Activated CD4-positive, alpha-beta memory T cell treated with anti-CD3 and anti-CD28 coated beads, Interleukin-2, amount 10 ng/mL, durations not matched to agents 7 days and 5 days (primary cell): ENCODE measurements around the gene TRPC4. TPM values are rescaled to one million over a fixed set of nuclear protein-coding genes. Genes with fewer than 3 reads are reported as not detected.
"Not testable (repeated sequence)": the region's sequence is repeated elsewhere in the genome, so short reads cannot be mapped to it uniquely, and the experiment has no call there.

Experiments used
- CTCF ChIA-PET: fragments of 350-600 bp; sonication (Branson Sonifier 250); formaldehyde crosslinking; loops from one replicate; lab custom pipeline; 2021; ENCODE audit warnings: antibody characterized with exemption, inconsistent platforms; lab: Charles Lee
- POLR2A ChIA-PET: fragments of 350-600 bp; sonication (Branson Sonifier 250); formaldehyde crosslinking; loops from one replicate; lab custom pipeline; 2021; ENCODE audit warnings: antibody characterized with exemption; lab: Charles Lee
- DNase-seq: peaks from one replicate; pipeline ENCODE4 v3.0.0-alpha.2; 2020
- H3K27ac Mint-ChIP-seq: one replicate; pipeline ENCODE4 v1.8.0; 2021; ENCODE audit warnings: mild to moderate bottlenecking, mixed read lengths
- H3K27me3 Mint-ChIP-seq: one replicate; pipeline ENCODE4 v1.8.0; 2021; ENCODE audit warnings: mixed read lengths
- H3K36me3 Mint-ChIP-seq: one replicate; pipeline ENCODE4 v1.8.0; 2021; ENCODE audit warnings: low read depth, mixed read lengths
- H3K4me1 Mint-ChIP-seq: one replicate; pipeline ENCODE4 v1.8.0; 2021; ENCODE audit warnings: mixed read lengths
- H3K4me3 Mint-ChIP-seq: one replicate; pipeline ENCODE4 v1.8.0; 2021; ENCODE audit warnings: mild to moderate bottlenecking, mixed read lengths
- H3K9me3 Mint-ChIP-seq: one replicate; pipeline ENCODE4 v1.8.0; 2021; ENCODE audit warnings: mixed read lengths
- total RNA-seq, 2 experiments: library from RNA; stranded (reverse); gene quantifications; one replicate each; pipeline ENCODE4 v1.2.3, GENCODE V29; 2021

The TRPC4 gene
- total RNA-seq, 2 experiments from 2014 or later: not detected

- no peaks in the 10 kb centered on the region for H3K27me3 Mint-ChIP-seq
Measured at GRCh38 chr13:37878921-37879320, 9.3 kb upstream of the TRPC4 start.

GRCh38 chr13:37878496-37878895, 8.9 kb upstream of the TRPC4 start:
- no peak overlapping the region for H3K4me3 Mint-ChIP-seq
- CTCF ChIA-PET: no interaction called here
- H3K36me3 Mint-ChIP-seq: no peaks in the 10 kb centered on the region
- no peak for DNase-seq
- no peaks in the 10 kb centered on the region for H3K4me1 Mint-ChIP-seq
- H3K27me3 Mint-ChIP-seq: no peaks in the 10 kb centered on the region
- H3K27ac Mint-ChIP-seq: no peak overlapping the region
- POLR2A ChIA-PET: no interaction called here
- peaks cover 3% of the 10 kb centered on the region for H3K9me3 Mint-ChIP-seq

More at GRCh38 chr13:37878921-37879320, 9.3 kb upstream of the TRPC4 start:
- Mint-ChIP-seq H3K36me3 (no peaks in the 10 kb centered on the region), H3K4me1 (no peaks in the 10 kb centered on the region), H3K4me3 (no peak overlapping the region), H3K27ac (no peak overlapping the region), H3K9me3 (peaks cover 3% of the 10 kb centered on the region)
- POLR2A ChIA-PET: no interaction called here
- CTCF ChIA-PET: no interaction called here
- DNase-seq: no peak

GRCh38 chr13:37870895-37871550, 1.5 kb upstream of the TRPC4 start:
- Mint-ChIP-seq H3K27me3 (peaks cover 25% of the 10 kb centered on the region), H3K27ac (no peak overlapping the region), H3K4me1 (peaks cover 5% of the 10 kb centered on the region), H3K36me3 (no peaks in the 10 kb centered on the region), H3K4me3 (no peak overlapping the region), H3K9me3 (peaks cover 3% of the 10 kb centered on the region)
- POLR2A ChIA-PET: no interaction called here
- CTCF ChIA-PET: no interaction called here
- DNase-seq: no peak

GRCh38 chr13:37870489-37870845, 895 bp upstream of the TRPC4 start:
- peaks cover 25% of the 10 kb centered on the region for H3K27me3 Mint-ChIP-seq

GRCh38 chr13:37869506-37869755, 141 bp downstream of the TRPC4 start:
- CTCF ChIA-PET: no interaction called here
- Mint-ChIP-seq H3K4me1 (peaks cover 5% of the 10 kb centered on the region), H3K27ac (no peak overlapping the region), H3K36me3 (no peaks in the 10 kb centered on the region), H3K4me3 (no peak overlapping the region), H3K27me3 (peaks cover 25% of the 10 kb centered on the region), H3K9me3 (no peaks in the 10 kb centered on the region)
- no peak for DNase-seq
- POLR2A ChIA-PET: no interaction called here

More at GRCh38 chr13:37870489-37870845, 895 bp upstream of the TRPC4 start:
- ChIA-PET CTCF (no interaction called here), POLR2A (no interaction called here)
- Mint-ChIP-seq H3K36me3 (no peaks in the 10 kb centered on the region), H3K4me3 (no peak overlapping the region), H3K9me3 (peaks cover 3% of the 10 kb centered on the region), H3K4me1 (peaks cover 5% of the 10 kb centered on the region), H3K27ac (no peak overlapping the region)
- no peak for DNase-seq

- Mint-ChIP-seq H3K27ac (no peak overlapping the region), H3K4me3 (no peak overlapping the region), H3K9me3 (no peaks in the 10 kb centered on the region), H3K27me3 (peaks cover 25% of the 10 kb centered on the region), H3K36me3 (no peaks in the 10 kb centered on the region), H3K4me1 (peaks cover 5% of the 10 kb centered on the region)
- no peak for DNase-seq
- CTCF ChIA-PET: no interaction called here
- POLR2A ChIA-PET: no interaction called here
Measured at GRCh38 chr13:37868691-37869505, 674 bp downstream of the TRPC4 start.

- H3K36me3 Mint-ChIP-seq: no peaks in the 10 kb centered on the region
- no peaks in the 10 kb centered on the region for H3K9me3 Mint-ChIP-seq
- H3K4me1 Mint-ChIP-seq: no peaks in the 10 kb centered on the region
- no peak for DNase-seq
- H3K27ac Mint-ChIP-seq: no peak overlapping the region
- CTCF ChIA-PET: no interaction called here
- POLR2A ChIA-PET: no interaction called here
- H3K27me3 Mint-ChIP-seq: peaks cover 2% of the 10 kb centered on the region
- no peak overlapping the region for H3K4me3 Mint-ChIP-seq
Measured at GRCh38 chr13:37863708-37864107, 5.9 kb downstream of the TRPC4 start.

GRCh38 chr13:37835392-37835791, 34.2 kb downstream of the TRPC4 start:
- ChIA-PET POLR2A (no interaction called here), CTCF (no interaction called here)
- DNase-seq: no peak
- H3K27me3 Mint-ChIP-seq: no peaks in the 10 kb centered on the region
- peaks cover 5% of the 10 kb centered on the region for H3K9me3 Mint-ChIP-seq
- H3K27ac Mint-ChIP-seq: no peak overlapping the region
- H3K4me3 Mint-ChIP-seq: no peak overlapping the region
- no peaks in the 10 kb centered on the region for H3K4me1 Mint-ChIP-seq
- no peaks in the 10 kb centered on the region for H3K36me3 Mint-ChIP-seq

- DNase-seq: no peak
- Mint-ChIP-seq H3K9me3 (peaks cover 5% of the 10 kb centered on the region), H3K4me1 (no peaks in the 10 kb centered on the region), H3K27ac (no peak overlapping the region), H3K4me3 (no peak overlapping the region), H3K27me3 (no peaks in the 10 kb centered on the region), H3K36me3 (no peaks in the 10 kb centered on the region)
- ChIA-PET CTCF (no interaction called here), POLR2A (no interaction called here)
Measured at GRCh38 chr13:37833411-37833810, 36.2 kb downstream of the TRPC4 start.

GRCh38 chr13:37816276-37816675, 53.3 kb downstream of the TRPC4 start:
- no peak for DNase-seq

GRCh38 chr13:37811441-37811840, 58.1 kb downstream of the TRPC4 start:
- H3K27me3 Mint-ChIP-seq: no peaks in the 10 kb centered on the region
- CTCF ChIA-PET: no interaction called here
- H3K4me1 Mint-ChIP-seq: no peaks in the 10 kb centered on the region
- no peak overlapping the region for H3K4me3 Mint-ChIP-seq
- DNase-seq: no peak
- no peak overlapping the region for H3K27ac Mint-ChIP-seq
- no peaks in the 10 kb centered on the region for H3K36me3 Mint-ChIP-seq
- POLR2A ChIA-PET: no interaction called here
- peaks cover 12% of the 10 kb centered on the region for H3K9me3 Mint-ChIP-seq

More at GRCh38 chr13:37816276-37816675, 53.3 kb downstream of the TRPC4 start:
- ChIA-PET CTCF (no interaction called here), POLR2A (no interaction called here)
- H3K9me3 Mint-ChIP-seq: peaks cover 17% of the 10 kb centered on the region
- H3K27ac Mint-ChIP-seq: no peak overlapping the region
- H3K27me3 Mint-ChIP-seq: no peaks in the 10 kb centered on the region
- no peak overlapping the region for H3K4me3 Mint-ChIP-seq
- H3K36me3 Mint-ChIP-seq: no peaks in the 10 kb centered on the region
- H3K4me1 Mint-ChIP-seq: no peaks in the 10 kb centered on the region

- Mint-ChIP-seq H3K27ac (no peak overlapping the region), H3K27me3 (no peaks in the 10 kb centered on the region), H3K36me3 (no peaks in the 10 kb centered on the region), H3K9me3 (peaks cover 5% of the 10 kb centered on the region), H3K4me1 (no peaks in the 10 kb centered on the region), H3K4me3 (no peak overlapping the region)
- ChIA-PET POLR2A (no interaction called here), CTCF (no interaction called here)
- DNase-seq: no peak
Measured at GRCh38 chr13:37806666-37807065, 62.9 kb downstream of the TRPC4 start.

GRCh38 chr13:37797631-37798030, 71.9 kb downstream of the TRPC4 start:
- ChIA-PET CTCF (no interaction called here), POLR2A (no interaction called here)
- Mint-ChIP-seq H3K4me1 (no peaks in the 10 kb centered on the region), H3K27me3 (no peaks in the 10 kb centered on the region), H3K4me3 (no peak overlapping the region), H3K27ac (no peak overlapping the region), H3K9me3 (no peaks in the 10 kb centered on the region), H3K36me3 (no peaks in the 10 kb centered on the region)
- no peak for DNase-seq

GRCh38 chr13:37796795-37797194, 72.8 kb downstream of the TRPC4 start:
- DNase-seq, H3K4me3 Mint-ChIP-seq, H3K27me3 Mint-ChIP-seq, H3K36me3 Mint-ChIP-seq, H3K4me1 Mint-ChIP-seq, POLR2A ChIA-PET, CTCF ChIA-PET, H3K9me3 Mint-ChIP-seq, H3K27ac Mint-ChIP-seq: not testable (repeated sequence)
